K562 (cell line): ENCODE results near the gene ARHGEF9. TPM values are rescaled to one million over a fixed set of nuclear protein-coding genes. Genes with fewer than 3 reads are reported as not detected.

ENCODE experiments used
- ATAC-seq: fragments of 200-7000 bp; cut with Tn5 transposase; 3 replicates; pipeline ENCODE4 v1.9.1; 2020; ENCODE audit warnings: moderate library complexity
- BruUV-seq: library from RNA; stranded (reverse); fragments of 400-500 nt; replicated peaks from 2 replicates; lab custom pipeline; 2021; lab: Mats Ljungman, UMichigan
- CTCF ChIA-PET: fragments of 300-600 bp; formaldehyde crosslinking; extraction: SDS; loops from one replicate; lab custom pipeline; 2021; ENCODE audit warnings: low intra/inter-chr PET ratio; lab: Yijun Ruan, JAX
- POLR2A ChIA-PET: fragments of 300-600, 350-650 bp; sonication (Branson Sonifier 250); formaldehyde crosslinking; extraction: SDS; loops from one replicate; lab custom pipeline; 2021; ENCODE audit warnings: antibody characterized with exemption, inconsistent platforms; lab: Yijun Ruan, JAX
- DNase-seq, 4 experiments: peaks; one replicate each; pipeline versions ENCODE4 v3.0.0 to v3.0.0-alpha.2; 2011 to 2018; ENCODE audit warnings: low spot score in 3 of 4, mixed read lengths in 3 of 4; ENCODE audit errors: extremely low read depth in 1 of 4
- FAIRE-seq: peaks from 2 replicates; lab custom pipeline; 2011; peaks lifted over from hg19 to GRCh38; lab: Jason Lieb, UNC
- H2AFZ ChIP-seq: 2 replicates; pipeline ENCODE4 v1.6.0; 2011; ENCODE audit warnings: low read depth, low read length, control low read depth, inconsistent platforms
- H3K27ac ChIP-seq: fragments of 200-600 bp; 3 replicates; pipeline ENCODE4 v1.8.0; 2011; ENCODE audit warnings: low read depth, mild to moderate bottlenecking, control low read depth, inconsistent platforms, low read length, moderate library complexity, mixed read lengths; ENCODE audit errors: extremely low read depth
- H3K27me3 ChIP-seq, 2 experiments: fragments of 300-600 bp in 1 of 2; 2 replicates in 1 of 2; 3 replicates in 1 of 2; pipeline versions ENCODE4 v1.6.0 to v1.8.0; 2011; ENCODE audit warnings: inconsistent platforms in 2 of 2, low read length in 2 of 2, mild to moderate bottlenecking in 1 of 2, mixed read lengths in 1 of 2, moderate library complexity in 1 of 2; ENCODE audit not compliant: control insufficient read depth in 2 of 2, insufficient read depth in 2 of 2
- H3K36me3 ChIP-seq: fragments of 300-600 bp; 3 replicates; pipeline ENCODE4 v1.8.0; 2011; ENCODE audit warnings: mild to moderate bottlenecking, low read length, inconsistent platforms; ENCODE audit not compliant: control insufficient read depth, insufficient read depth
- H3K4me1 ChIP-seq, 2 experiments: fragments of 200-600 bp in 1 of 2; replicated peaks in 1 of 2; 2 replicates in 1 of 2; 3 replicates in 1 of 2; pipeline versions ENCODE4 v1.5.1 to v1.8.0; 2011; ENCODE audit warnings: inconsistent platforms in 2 of 2, low read length in 2 of 2, mild to moderate bottlenecking in 1 of 2, mixed read lengths in 1 of 2, moderate library complexity in 1 of 2; ENCODE audit not compliant: control insufficient read depth in 2 of 2, insufficient read depth in 2 of 2
- H3K4me2 ChIP-seq: 2 replicates; pipeline ENCODE4 v1.6.1; 2011; ENCODE audit warnings: low read length, control low read depth, inconsistent platforms, mixed read lengths; ENCODE audit not compliant: insufficient read depth
- H3K4me3 ChIP-seq: fragments of 200-600 bp; sonication (generic), shearing (Covaris generic); 2 replicates; pipeline ENCODE4 v1.5.1; 2016; ENCODE audit warnings: control low read depth, inconsistent platforms
- H3K79me2 ChIP-seq: fragments of 200-600 bp; 3 replicates; pipeline ENCODE4 v1.8.0; 2011; ENCODE audit warnings: low read length, inconsistent platforms; ENCODE audit not compliant: control insufficient read depth, insufficient read depth
- H3K9ac ChIP-seq, 2 experiments: 2 replicates each; pipeline versions ENCODE4 v1.6.0 to v1.6.1; 2011; ENCODE audit warnings: low read depth in 2 of 2, low read length in 2 of 2, control low read depth in 1 of 2, inconsistent platforms in 1 of 2, mild to moderate bottlenecking in 1 of 2, mixed read lengths in 1 of 2; ENCODE audit not compliant: insufficient read depth in 1 of 2
- H3K9me1 ChIP-seq: one replicate; pipeline ENCODE4 v1.6.0; 2011; ENCODE audit warnings: inconsistent platforms, mild to moderate bottlenecking, low read length, moderate library complexity; ENCODE audit not compliant: control insufficient read depth, insufficient read depth
- H3K9me3 ChIP-seq: replicated peaks from 2 replicates; pipeline ENCODE4 v1.5.1; 2011; ENCODE audit warnings: low read depth, low read length, inconsistent platforms; ENCODE audit not compliant: control insufficient read depth, insufficient read depth
- H4K20me1 ChIP-seq: replicated peaks from 2 replicates; pipeline ENCODE4 v1.6.1; 2011; ENCODE audit warnings: low read length, inconsistent platforms, mixed read lengths; ENCODE audit not compliant: control insufficient read depth, insufficient read depth
- ARNT ChIP-seq, 2 experiments: fragments of 450-650 bp; IDR thresholded peaks; 2 replicates each; pipeline ENCODE4 v1.6.1; 2016; ENCODE audit warnings: mild to moderate bottlenecking in 1 of 2
- GABPB2 ChIP-seq: fragments of 250-450 bp; sonication (Bioruptor Pico); conservative IDR thresholded peaks from 2 replicates; pipeline ENCODE4 v1.5.1; 2021; ENCODE audit warnings: mild to moderate bottlenecking
- JUN ChIP-seq, 2 experiments: sonication (generic) in 1 of 2; formaldehyde crosslinking in 1 of 2; IDR thresholded peaks; 2 replicates each; pipeline versions ENCODE4 v1.6.1 to v1.8.0; 2012 to 2022; ENCODE audit warnings: borderline replicate concordance in 2 of 2, mild to moderate bottlenecking in 2 of 2, improper control_type of control experiment in 1 of 2, low read depth in 1 of 2, low read length in 1 of 2, missing genetic modification reagents in 1 of 2
- MEIS2 ChIP-seq: fragments of 450-650 bp; IDR thresholded peaks from 2 replicates; pipeline ENCODE4 v1.6.1; 2014; ENCODE audit warnings: mild to moderate bottlenecking; ENCODE audit not compliant: partially characterized antibody
- SETDB1 ChIP-seq: IDR thresholded peaks from one replicate; pipeline ENCODE4 v1.6.1; 2012; ENCODE audit warnings: low read length, control low read depth, inconsistent platforms
- ZC3H8 ChIP-seq: fragments of 450-650 bp; IDR thresholded peaks from 2 replicates; pipeline ENCODE4 v1.6.1; 2017
- ZNF224 ChIP-seq: sonication (generic); formaldehyde crosslinking; IDR thresholded peaks from 2 replicates; pipeline ENCODE4 v1.8.0; 2022; ENCODE audit warnings: mild to moderate bottlenecking, missing genetic modification reagents
- ZNF232 ChIP-seq: sonication (generic); formaldehyde crosslinking; IDR thresholded peaks from 2 replicates; pipeline ENCODE4 v1.8.0; 2022; ENCODE audit warnings: mild to moderate bottlenecking, missing genetic modification reagents
- ZNF354B ChIP-seq: fragments of 250-450 bp; sonication (Bioruptor Pico); IDR thresholded peaks from 2 replicates; pipeline ENCODE4 v1.4.0; 2020
- ZNF699 ChIP-seq: fragments of 250-450 bp; sonication (Bioruptor Pico); IDR thresholded peaks from 2 replicates; pipeline ENCODE4 v1.8.0; 2021; ENCODE audit warnings: mild to moderate bottlenecking, moderate library complexity; ENCODE audit not compliant: insufficient replicate concordance
- ZNF717 ChIP-seq: fragments of 250-450 bp; sonication (Bioruptor Pico); IDR thresholded peaks from 2 replicates; pipeline ENCODE4 v1.5.0; 2021
- WGBS: fragments of 100-300 bp; shearing (Covaris generic); methylation state at CpG from one replicate; pipeline ENCODE4 v1.1.6; 2016; ENCODE audit warnings: low coverage, mixed read lengths; ENCODE audit not compliant: insufficient coverage; ENCODE audit errors: missing lambda C conversion rate; 5-methylcytosine and 5-hydroxymethylcytosine counted together
- in situ Hi-C: fragments of 300-500 bp; cut with MboI; formaldehyde crosslinking; loops from 4 replicates; pipeline ENCODE4 v1.15.0; 2018; ENCODE audit warnings: inconsistent platforms, mixed read lengths
- intact Hi-C: fragments of 100-400 bp; cut with micrococcal nuclease; formaldehyde crosslinking; loops from 2 replicates; pipeline ENCODE4 v1.14.2; 2022
- polyA plus RNA-seq, 8 experiments: library from polyadenylated mRNA; depleted of rRNA in 4 of 8; stranded (reverse) in 5 of 8; unstranded in 3 of 8; fragments of >200 nt; fragmentation: Nextera tagmentation in 2 of 8; fragmentation: Illumina TruSeq in 1 of 8; extraction: Ambion mirVana in 2 of 8; extraction: Trizol in 1 of 8; gene quantifications; 2 replicates each; pipeline versions ENCODE4 v1.2.1 to v1.2.3, GENCODE V29; 2011 to 2014; ENCODE audit warnings: inconsistent platforms in 1 of 8, missing spikeins in 1 of 8
- total RNA-seq, 7 experiments: library from RNA; depleted of rRNA in 6 of 7; stranded (reverse); fragments of >200 nt in 6 of 7; fragmentation: Illumina TruSeq in 2 of 7; extraction: Trizol in 2 of 7; gene quantifications; 2 replicates each; pipeline versions ENCODE4 v1.2.1 to v1.2.3, GENCODE V29; 2011 to 2021; ENCODE audit warnings: low replicate concordance in 1 of 7
- TF ChIP-seq, protein P1 (sequence below), 2 experiments: fragments of 450-650 bp in 1 of 2; IDR thresholded peaks; 2 replicates each; pipeline ENCODE4 v1.6.1; 2011 to 2017; ENCODE audit warnings: low read depth in 2 of 2, antibody characterized with exemption in 1 of 2, borderline replicate concordance in 1 of 2, low read length in 1 of 2, mild to moderate bottlenecking in 1 of 2, mixed read lengths in 1 of 2; ENCODE audit not compliant: control insufficient read depth in 1 of 2

ARHGEF9 gene
- total and polyA plus RNA-seq, 9 of the 15 experiments (the other 6 are each of a cell fraction or from before 2014, with no cell fraction given) = 0.09 to 0.24 (median 0.15) TPM; not detected in 2

DNA sequence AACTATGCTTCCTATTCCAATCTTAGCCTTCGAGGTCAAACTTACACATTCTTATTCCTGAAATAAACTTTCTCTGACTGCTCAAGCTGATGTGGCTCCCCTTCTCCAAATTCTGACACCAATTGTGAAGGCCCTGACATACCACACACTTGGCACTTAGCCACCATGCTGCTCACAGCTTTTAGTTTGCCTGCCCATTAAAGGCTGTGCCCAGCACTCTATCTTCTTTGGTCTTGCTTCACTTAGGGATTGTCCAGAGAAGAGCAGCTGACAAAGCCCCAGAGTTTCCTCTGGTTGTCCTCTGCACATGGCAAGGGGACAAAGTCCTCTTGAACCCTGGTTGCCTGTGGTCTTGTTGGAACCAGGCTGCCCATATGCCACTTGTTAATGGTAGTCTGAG lies 126.1 kb downstream of the ARHGEF9 start:
- 0% methylated on average over 1 of the region's 1 CpG for WGBS
- DNase-seq (no peak), ATAC-seq (no peak), FAIRE-seq (no peak)
- H3K79me2 ChIP-seq = no peaks in the 10 kb centered on the region
- H3K4me2 ChIP-seq = no peak overlapping the region
- intact Hi-C loops (no loop called here), in situ Hi-C loops (no loop called here)
- H3K36me3 ChIP-seq = no peaks in the 10 kb centered on the region
- H3K27me3 ChIP-seq = no peaks in the 10 kb centered on the region
- H3K4me1 ChIP-seq = no peaks in the 10 kb centered on the region
- no peak overlapping the region for H3K4me3 ChIP-seq
- no peak overlapping the region for H3K9ac ChIP-seq
- H3K9me3 ChIP-seq = no peaks in the 10 kb centered on the region
- no peak overlapping the region for H3K27ac ChIP-seq
- no peaks in the 10 kb centered on the region for H4K20me1 ChIP-seq
- H3K9me1 ChIP-seq = no peaks in the 10 kb centered on the region
- no peak overlapping the region for H2AFZ ChIP-seq
- ChIA-PET CTCF (no interaction called here), POLR2A (no interaction called here)
- no TSS peak for BruUV-seq
- TF ChIP-seq ZNF354B = no peak
- TF ChIP-seq ZNF699 = no peak
- no peak for TF ChIP-seq ZC3H8
- no peak for TF ChIP-seq ZNF232
- TF ChIP-seq ZNF224 (CRISPR knock-in tag) = no peak
- no peak for TF ChIP-seq GABPB2 (CRISPR knock-in tag)
- TF ChIP-seq SETDB1 = no peak
- TF ChIP-seq JUN (IDR thresholded peaks at IDR 0.05; ENCODE audit: borderline replicate concordance, low read depth, low read length) = no peak
- TF ChIP-seq JUN (CRISPR knock-in tag; IDR thresholded peaks at IDR 0.05; ENCODE audit: borderline replicate concordance) = no peak
- TF ChIP-seq MEIS2 = no peak
- no peak for TF ChIP-seq ZNF717 (CRISPR knock-in tag)
- no peak for TF ChIP-seq ARNT (IDR thresholded peaks at IDR 0.05)
- TF ChIP-seq, protein P1, sequence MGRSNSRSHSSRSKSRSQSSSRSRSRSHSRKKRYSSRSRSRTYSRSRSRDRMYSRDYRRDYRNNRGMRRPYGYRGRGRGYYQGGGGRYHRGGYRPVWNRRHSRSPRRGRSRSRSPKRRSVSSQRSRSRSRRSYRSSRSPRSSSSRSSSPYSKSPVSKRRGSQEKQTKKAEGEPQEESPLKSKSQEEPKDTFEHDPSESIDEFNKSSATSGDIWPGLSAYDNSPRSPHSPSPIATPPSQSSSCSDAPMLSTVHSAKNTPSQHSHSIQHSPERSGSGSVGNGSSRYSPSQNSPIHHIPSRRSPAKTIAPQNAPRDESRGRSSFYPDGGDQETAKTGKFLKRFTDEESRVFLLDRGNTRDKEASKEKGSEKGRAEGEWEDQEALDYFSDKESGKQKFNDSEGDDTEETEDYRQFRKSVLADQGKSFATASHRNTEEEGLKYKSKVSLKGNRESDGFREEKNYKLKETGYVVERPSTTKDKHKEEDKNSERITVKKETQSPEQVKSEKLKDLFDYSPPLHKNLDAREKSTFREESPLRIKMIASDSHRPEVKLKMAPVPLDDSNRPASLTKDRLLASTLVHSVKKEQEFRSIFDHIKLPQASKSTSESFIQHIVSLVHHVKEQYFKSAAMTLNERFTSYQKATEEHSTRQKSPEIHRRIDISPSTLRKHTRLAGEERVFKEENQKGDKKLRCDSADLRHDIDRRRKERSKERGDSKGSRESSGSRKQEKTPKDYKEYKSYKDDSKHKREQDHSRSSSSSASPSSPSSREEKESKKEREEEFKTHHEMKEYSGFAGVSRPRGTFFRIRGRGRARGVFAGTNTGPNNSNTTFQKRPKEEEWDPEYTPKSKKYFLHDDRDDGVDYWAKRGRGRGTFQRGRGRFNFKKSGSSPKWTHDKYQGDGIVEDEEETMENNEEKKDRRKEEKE (IDR thresholded peaks at IDR 0.05; ENCODE audit: borderline replicate concordance in 1 of 2, control insufficient read depth in 1 of 2, low read depth in 2 of 2, low read length in 1 of 2) = no peak
